Right lobe of liver (tissue), 6 donors: ENCODE measurements around the gene ATG7. TPM values are rescaled to one million over a fixed set of nuclear protein-coding genes. Genes with fewer than 3 reads are reported as not detected.

ENCODE experiments used
- ATAC-seq, 4 donors: fragments of 200-7000 bp; cut with Tn5 transposase; one replicate each; pipeline ENCODE4 v1.9.1; 2020; ENCODE audit warnings: mild to moderate bottlenecking in 4 of 4, moderate library complexity in 4 of 4
- DNase-seq, 3 donors: peaks; one replicate each; pipeline ENCODE4 v3.0.0-alpha.2; 2020
- H3K27ac ChIP-seq, 3 donors: fragments of 200-600 bp; one replicate each; pipeline ENCODE4 v1.8.0; 2022
- H3K27me3 ChIP-seq, 2 donors: fragments of 200-600 bp; one replicate each; pipeline ENCODE4 v1.8.0; 2022
- H3K36me3 ChIP-seq, 4 donors: fragments of 200-600 bp; sonication (generic) in 1 of 4; one replicate each; pipeline versions ENCODE4 v1.5.1 to v1.8.0; 2017 to 2022; ENCODE audit warnings: control low read depth in 1 of 4
- H3K4me1 ChIP-seq, 4 donors: fragments of 200-600 bp; sonication (generic) in 1 of 4; one replicate each; pipeline versions ENCODE4 v1.5.1 to v1.8.0; 2017 to 2022; ENCODE audit warnings: control low read depth in 1 of 4
- H3K4me3 ChIP-seq, 3 donors: fragments of 200-600 bp; one replicate each; pipeline ENCODE4 v1.8.0; 2022
- H3K9me3 ChIP-seq, 4 donors: fragments of 200-600 bp; sonication (generic) in 1 of 4; one replicate each; pipeline versions ENCODE4 v1.5.1 to v1.8.0; 2017 to 2022; ENCODE audit warnings: control low read depth in 1 of 4
- CTCF ChIP-seq, 4 donors: fragments of 200-600 bp in 3 of 4; fragments of 450-650 bp in 1 of 4; IDR thresholded peaks; one replicate each; pipeline versions ENCODE4 v1.5.1 to v1.8.0; 2016 to 2022; ENCODE audit warnings: antibody characterized with exemption in 4 of 4, mild to moderate bottlenecking in 2 of 4
- POLR2A ChIP-seq: fragments of 450-650 bp; IDR thresholded peaks from one replicate; pipeline ENCODE4 v1.6.1; 2017; ENCODE audit warnings: antibody characterized with exemption, mild to moderate bottlenecking
- WGBS: methylation state at CpG from one replicate; pipeline ENCODE4 v1.1.6; 2018; ENCODE audit warnings: low coverage, low lambda C conversion rate; ENCODE audit not compliant: insufficient coverage; ENCODE audit errors: missing lambda C conversion rate; 5-methylcytosine and 5-hydroxymethylcytosine counted together
- intact Hi-C, 2 donors: fragments of 100-400 bp; cut with DNase I; formaldehyde crosslinking; loops; one replicate each; pipeline versions ENCODE4 v1.11.2 to v1.14.1; 2022
- total RNA-seq, 6 experiments: library from RNA; depleted of rRNA in 2 of 6; stranded (reverse); fragments of >200 nt in 2 of 6; fragmentation: NEBNext Ultra II Directional in 3 of 6; extraction: Animal tissue kit (Norgen Biotek cat#: 25700) in 3 of 6; gene quantifications; one replicate each; pipeline versions ENCODE4 v1.1.0 to v1.2.4, GENCODE V29; 2016 to 2023
- donor health status: DM: no; HTN: yes; CAD: no.
- donor health status: DM: no; HTN: no; CAD: no.
- donor health status: DM: no; HTN: no; CAD: no.
- donor health status: DM: no; HTN: yes; CAD: no.
- donor health status: DM: no; HTN: yes; CAD: no.

ATG7 gene
- total RNA-seq, 6 experiments from 2014 or later = 13.6 to 21.1 (median 15.8) TPM

- TF ChIP-seq CTCF (IDR thresholded peaks at IDR 0.05) = no peak
- H3K27ac ChIP-seq = peak overlapping the region in 1 of 3 donors; percentile 36
- H3K9me3 ChIP-seq = no peaks in the 10 kb centered on the region
- intact Hi-C loops = no loop called here
- no peak overlapping the region for H3K4me3 ChIP-seq
- DNase-seq = no peak
- 86% methylated on average over 3 of the region's 3 CpGs for WGBS
- no peaks in the 10 kb centered on the region for H3K36me3 ChIP-seq
- no peaks in the 10 kb centered on the region for H3K27me3 ChIP-seq
- peak; percentile 36 to 76 (median 56) for ATAC-seq
- H3K4me1 ChIP-seq = no peaks in the 10 kb centered on the region
These were observed 205.3 kb downstream of the ATG7 start for GRCh38 chr3:11477407-11477911.

GRCh38 chr3:11478167-11478566 lies 206.0 kb downstream of the ATG7 start:
- ATAC-seq (no peak), DNase-seq (no peak)
- Histone ChIP-seq H3K27me3 (no peaks in the 10 kb centered on the region), H3K36me3 (no peaks in the 10 kb centered on the region), H3K4me1 (no peaks in the 10 kb centered on the region), H3K27ac (peak overlapping the region in 1 of 3 donors; percentile 36), H3K4me3 (no peak overlapping the region), H3K9me3 (no peaks in the 10 kb centered on the region)
- no peak for TF ChIP-seq POLR2A
- TF ChIP-seq CTCF (IDR thresholded peaks at IDR 0.05) = no peak
- WGBS = 83% methylated on average over 2 of the region's 2 CpGs
- intact Hi-C loops = no loop called here

GRCh38 chr3:11479221-11479620 lies 207.0 kb downstream of the ATG7 start:
- no peak for TF ChIP-seq CTCF (IDR thresholded peaks at IDR 0.05)
- no peak for TF ChIP-seq POLR2A
- DNase-seq (no peak), ATAC-seq (no peak)
- H3K36me3 ChIP-seq = no peaks in the 10 kb centered on the region
- no peak overlapping the region for H3K4me3 ChIP-seq
- intact Hi-C loops = no loop called here
- no peak overlapping the region for H3K27ac ChIP-seq
- H3K9me3 ChIP-seq = no peaks in the 10 kb centered on the region
- no peaks in the 10 kb centered on the region for H3K27me3 ChIP-seq
- WGBS = 88% methylated on average over 3 of the region's 3 CpGs
- H3K4me1 ChIP-seq = no peaks in the 10 kb centered on the region

- WGBS = 89% methylated on average over 5 of the region's 7 CpGs
- no peak for DNase-seq
- ATAC-seq = peak in 1 of 4 donors; percentile 45
- Histone ChIP-seq H3K27me3 (no peaks in the 10 kb centered on the region), H3K4me3 (no peak overlapping the region), H3K9me3 (no peaks in the 10 kb centered on the region), H3K27ac (no peak overlapping the region), H3K36me3 (no peaks in the 10 kb centered on the region), H3K4me1 (no peaks in the 10 kb centered on the region)
- no peak for TF ChIP-seq POLR2A
- TF ChIP-seq CTCF (IDR thresholded peaks at IDR 0.05) = no peak
- intact Hi-C loops = no loop called here
These were observed 208.6 kb downstream of the ATG7 start for GRCh38 chr3:11480663-11481298.
